ENCODE data around the gene FAM241A. TPM values are rescaled to one million over a fixed set of nuclear protein-coding genes. Genes with fewer than 3 reads are reported as not detected.

FAM241A gene
- total RNA-seq, 1 donor from 2014 or later, result 0.19 TPM

GRCh38 chr4:112184438-112184837 is 39.2 kb downstream of the FAM241A start:
- Mint-ChIP-seq H3K27ac (ENCODE audit: unreplicated experiment) (no peak overlapping the region), H3K4me1 (ENCODE audit: unreplicated experiment) (no peaks in the 10 kb centered on the region), H3K27me3 (ENCODE audit: unreplicated experiment) (peaks cover 6% of the 10 kb centered on the region), H3K4me3 (ENCODE audit: unreplicated experiment) (no peak overlapping the region), H3K36me3 (ENCODE audit: unreplicated experiment) (no peaks in the 10 kb centered on the region), H3K9me3 (ENCODE audit: unreplicated experiment) (no peaks in the 10 kb centered on the region)
- no peak for TF ChIP-seq CTCF (IDR thresholded peaks at IDR 0.05)
- DNase-seq (ENCODE audit: extremely low spot score, unreplicated experiment), result no peak

DNA sequence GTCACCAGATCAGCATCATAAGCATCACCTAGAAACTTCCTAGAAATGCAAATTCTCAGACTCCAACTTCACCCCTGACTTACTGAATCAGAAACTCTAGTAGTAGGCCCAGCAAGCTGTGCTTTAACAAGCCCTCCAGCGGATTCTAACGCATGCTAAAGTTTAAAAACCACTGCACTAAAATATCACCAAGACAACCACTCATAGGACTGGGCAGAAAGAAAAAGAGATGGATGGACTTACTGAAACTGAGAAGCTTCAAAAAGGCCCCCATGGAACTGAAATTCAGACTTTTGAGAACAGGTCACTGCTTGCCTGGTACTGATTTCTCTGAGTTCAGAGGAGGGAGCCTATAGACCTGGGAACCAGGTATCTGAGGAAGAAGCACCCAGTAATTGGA is 40.1 kb downstream of the FAM241A start:
- H3K4me1 Mint-ChIP-seq (ENCODE audit: unreplicated experiment), result no peaks in the 10 kb centered on the region
- no peak for TF ChIP-seq CTCF (IDR thresholded peaks at IDR 0.05)
- no peak overlapping the region for H3K27ac Mint-ChIP-seq (ENCODE audit: unreplicated experiment)
- no peaks in the 10 kb centered on the region for H3K36me3 Mint-ChIP-seq (ENCODE audit: unreplicated experiment)
- DNase-seq (ENCODE audit: extremely low spot score, unreplicated experiment), result no peak
- peaks cover 6% of the 10 kb centered on the region for H3K27me3 Mint-ChIP-seq (ENCODE audit: unreplicated experiment)
- no peaks in the 10 kb centered on the region for H3K9me3 Mint-ChIP-seq (ENCODE audit: unreplicated experiment)
- no peak overlapping the region for H3K4me3 Mint-ChIP-seq (ENCODE audit: unreplicated experiment)

GRCh38 chr4:112185740-112186670 is 40.8 kb downstream of the FAM241A start:
- Mint-ChIP-seq H3K4me1 (ENCODE audit: unreplicated experiment) (no peaks in the 10 kb centered on the region), H3K27me3 (ENCODE audit: unreplicated experiment) (peaks cover 6% of the 10 kb centered on the region), H3K4me3 (ENCODE audit: unreplicated experiment) (no peak overlapping the region), H3K9me3 (ENCODE audit: unreplicated experiment) (no peaks in the 10 kb centered on the region), H3K36me3 (ENCODE audit: unreplicated experiment) (no peaks in the 10 kb centered on the region), H3K27ac (ENCODE audit: unreplicated experiment) (no peak overlapping the region)
- DNase-seq (ENCODE audit: extremely low spot score, unreplicated experiment), result no peak
- TF ChIP-seq CTCF (IDR thresholded peaks at IDR 0.05), result no peak

- Mint-ChIP-seq H3K36me3 (ENCODE audit: unreplicated experiment) (no peaks in the 10 kb centered on the region), H3K4me1 (ENCODE audit: unreplicated experiment) (no peaks in the 10 kb centered on the region), H3K4me3 (ENCODE audit: unreplicated experiment) (no peak overlapping the region), H3K9me3 (ENCODE audit: unreplicated experiment) (no peaks in the 10 kb centered on the region), H3K27me3 (ENCODE audit: unreplicated experiment) (no peaks in the 10 kb centered on the region), H3K27ac (ENCODE audit: unreplicated experiment) (no peak overlapping the region)
- no peak for DNase-seq (ENCODE audit: extremely low spot score, unreplicated experiment)
- no peak for TF ChIP-seq CTCF (IDR thresholded peaks at IDR 0.05)
These were observed 44.5 kb downstream of the FAM241A start for GRCh38 chr4:112189754-112190153.

GRCh38 chr4:112190684-112191083 is 45.4 kb downstream of the FAM241A start:
- no peak for DNase-seq (ENCODE audit: extremely low spot score, unreplicated experiment)
- Mint-ChIP-seq H3K36me3 (ENCODE audit: unreplicated experiment) (no peaks in the 10 kb centered on the region), H3K4me1 (ENCODE audit: unreplicated experiment) (no peaks in the 10 kb centered on the region), H3K27me3 (ENCODE audit: unreplicated experiment) (no peaks in the 10 kb centered on the region), H3K27ac (ENCODE audit: unreplicated experiment) (no peak overlapping the region), H3K4me3 (ENCODE audit: unreplicated experiment) (no peak overlapping the region), H3K9me3 (ENCODE audit: unreplicated experiment) (no peaks in the 10 kb centered on the region)
- no peak for TF ChIP-seq CTCF (IDR thresholded peaks at IDR 0.05)

Measured in osteocyte (in vitro differentiated cells).